Stimulated activated CD8-positive, alpha-beta memory T cell treated with anti-CD3 and anti-CD28 coated beads, Interleukin-12 subunit alpha, Interleukin-12 subunit beta, amount 100 ng/mL, for 24 hours (primary cell): ENCODE data around the gene GOLGA1.
"Not testable (repeated sequence)": the region's sequence is repeated elsewhere in the genome, so short reads cannot be mapped to it uniquely, and the experiment has no call there.

Experiments used
- DNase-seq: peaks from one replicate; pipeline ENCODE4 v3.0.0-alpha.2; 2020; ENCODE audit errors: extremely low read depth

The GOLGA1 gene

DNA sequence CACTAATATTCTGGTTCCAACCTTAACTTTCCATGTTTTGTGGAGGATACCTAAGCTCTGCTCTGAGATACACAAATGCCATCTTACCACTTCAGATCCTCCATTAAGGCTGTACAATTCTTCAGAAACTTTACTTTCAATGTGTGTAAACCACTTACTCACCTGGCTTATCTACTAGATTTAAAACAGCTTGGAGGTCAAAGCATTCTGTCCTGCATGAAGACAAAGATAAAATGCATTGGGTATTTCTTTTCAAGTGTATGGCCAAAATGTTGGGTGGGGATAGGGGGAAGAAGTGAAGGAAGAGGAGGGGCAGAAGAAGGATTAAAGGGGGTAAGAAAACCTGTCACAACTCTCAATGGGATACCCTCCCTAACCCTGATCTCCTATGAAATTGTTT is 939 bp downstream of the GOLGA1 start:
- no peak for DNase-seq

DNA sequence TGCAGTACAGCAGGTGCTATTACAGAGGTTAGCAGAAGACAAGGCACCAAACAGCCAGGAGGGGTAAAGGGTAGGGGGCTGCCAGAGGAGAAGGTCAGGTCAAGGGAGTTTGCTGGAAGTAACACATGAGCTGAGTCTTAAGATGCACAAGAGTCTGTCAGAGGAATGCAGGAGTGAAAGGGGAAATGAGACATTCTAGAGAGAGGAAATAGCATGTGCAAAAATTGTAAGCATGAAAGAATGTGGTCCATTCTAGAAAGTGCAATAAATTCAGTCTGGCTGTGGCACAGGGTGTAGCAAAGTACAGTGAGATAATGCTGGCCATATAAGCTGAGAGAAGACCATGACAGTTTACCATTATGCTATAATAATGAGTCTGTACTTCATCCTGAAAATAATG is 6.6 kb downstream of the GOLGA1 start:
- DNase-seq = no peak

DNA sequence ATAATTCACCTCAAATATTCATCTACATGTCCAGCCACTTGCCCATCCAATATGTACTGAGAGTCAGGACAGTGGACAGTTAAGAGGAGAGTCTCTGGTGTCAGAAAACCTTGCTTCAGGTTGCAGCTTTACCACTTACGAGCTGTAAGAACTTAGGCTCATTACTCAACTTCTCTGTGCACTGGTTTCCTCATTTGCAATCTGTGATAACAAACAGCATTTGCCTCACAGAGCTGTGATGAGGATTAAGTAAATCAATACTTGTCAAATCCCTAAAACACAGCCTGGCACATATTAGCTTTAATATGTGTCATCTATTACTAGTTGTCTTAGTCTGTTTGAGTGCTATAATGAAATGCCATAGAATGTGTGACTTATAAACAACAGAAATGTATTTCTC is 8.6 kb downstream of the GOLGA1 start:
- no peak for DNase-seq

DNA sequence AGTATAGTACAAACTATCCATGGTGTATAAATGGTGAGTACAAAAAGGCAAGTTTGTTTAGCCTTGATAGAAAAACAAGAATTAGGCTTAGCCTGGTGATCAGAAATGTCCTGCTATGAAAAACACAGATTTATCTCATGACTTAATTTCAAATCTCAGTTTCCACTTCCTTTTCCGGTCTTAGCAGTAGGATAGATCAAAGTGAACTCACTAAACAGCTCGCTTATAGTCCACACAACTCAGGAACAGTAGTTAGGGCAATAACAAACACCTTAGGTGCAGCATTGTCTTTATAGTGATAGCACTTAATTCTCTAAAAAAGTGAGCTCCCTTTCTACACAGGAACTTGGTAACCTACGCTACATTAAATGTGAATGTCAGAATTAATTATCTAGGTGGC is 11.4 kb downstream of the GOLGA1 start:
- DNase-seq = no peak

DNA sequence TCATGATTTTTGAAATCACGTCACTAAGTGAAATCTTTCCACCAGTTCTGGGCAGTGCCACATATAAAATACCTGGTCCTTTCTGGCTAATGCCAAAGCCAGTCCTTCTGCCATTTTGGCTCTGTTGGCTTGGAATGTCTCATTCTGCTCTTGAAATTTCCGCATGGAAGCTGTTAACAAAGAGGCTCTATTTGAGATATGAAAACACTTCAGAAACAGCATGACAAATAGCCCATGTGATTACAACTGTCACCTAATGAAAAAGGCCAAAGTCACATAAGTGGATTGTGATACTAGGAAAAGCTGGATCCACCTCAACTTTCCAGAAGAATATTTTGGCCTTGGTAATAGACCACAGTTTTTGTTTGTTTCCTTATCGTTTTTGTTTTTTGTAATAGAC is 12.8 kb downstream of the GOLGA1 start:
- DNase-seq = no peak

DNA sequence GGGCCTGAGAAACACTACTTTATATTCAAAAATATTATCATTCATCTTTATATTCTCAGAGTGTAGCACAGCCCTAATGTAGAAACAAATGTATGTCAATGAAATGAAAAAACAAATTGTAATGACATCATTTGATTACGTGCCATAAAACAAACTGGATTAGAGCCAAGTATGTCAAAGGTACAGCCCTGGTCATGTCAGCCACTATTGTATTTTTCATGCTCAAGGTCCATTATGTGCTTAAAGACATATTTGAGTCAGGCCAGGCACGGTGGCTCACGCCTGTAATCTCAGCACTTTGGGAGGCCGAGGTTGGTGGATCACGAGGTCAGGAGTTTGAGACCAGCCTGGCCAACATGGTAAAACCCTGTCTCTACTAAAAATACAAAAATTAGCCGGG is 20.5 kb downstream of the GOLGA1 start:
- not testable (repeated sequence) for DNase-seq

DNA sequence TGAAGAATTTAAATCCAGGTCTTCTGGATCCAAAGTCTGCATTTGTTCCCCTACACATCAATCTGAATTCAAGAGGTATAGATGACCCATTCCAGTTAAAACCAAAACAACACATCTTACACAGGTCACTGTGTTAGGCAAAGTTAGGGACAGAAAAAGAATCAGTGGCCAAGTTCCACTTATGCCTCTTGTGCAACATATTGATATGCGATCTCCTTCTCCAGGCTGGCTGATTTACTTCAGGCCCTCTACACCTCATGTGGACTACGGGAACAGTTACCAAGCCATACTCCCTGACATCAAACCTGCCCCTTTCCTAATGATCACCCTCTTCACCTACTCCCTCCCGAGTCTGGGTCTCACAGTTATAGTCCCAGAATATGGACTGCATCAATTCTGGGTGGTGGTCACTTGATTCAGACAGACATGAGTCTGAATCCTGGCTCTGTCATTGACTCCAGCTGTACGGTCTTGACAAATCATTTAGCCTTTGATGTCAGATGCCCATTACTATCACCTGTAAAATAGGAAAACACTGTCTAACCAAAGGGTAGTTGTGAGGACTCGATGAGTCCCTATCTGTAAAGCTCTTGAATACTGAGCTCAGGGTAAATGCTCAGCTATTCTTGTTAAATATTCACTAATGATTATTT is 26.0 kb downstream of the GOLGA1 start:
- no peak for DNase-seq

DNA sequence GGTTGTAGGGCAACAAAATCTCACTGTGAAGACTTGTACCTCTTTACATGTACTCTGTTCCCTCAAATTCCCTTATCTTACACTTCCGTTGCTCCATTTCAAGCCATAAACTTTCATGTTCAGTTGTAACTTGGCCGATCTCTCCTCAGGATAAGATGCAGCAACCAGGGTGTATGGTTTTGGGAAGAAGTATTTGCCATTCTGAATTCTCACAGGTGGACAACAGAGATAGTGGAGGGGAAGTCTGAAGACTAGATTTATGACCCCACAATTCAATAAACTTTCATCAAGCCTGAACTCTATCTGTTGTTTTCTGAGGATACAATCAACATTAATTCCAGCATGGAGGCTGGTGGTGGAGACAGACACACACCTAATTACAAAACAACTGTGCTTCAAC is 27.5 kb downstream of the GOLGA1 start:
- no peak for DNase-seq

DNA sequence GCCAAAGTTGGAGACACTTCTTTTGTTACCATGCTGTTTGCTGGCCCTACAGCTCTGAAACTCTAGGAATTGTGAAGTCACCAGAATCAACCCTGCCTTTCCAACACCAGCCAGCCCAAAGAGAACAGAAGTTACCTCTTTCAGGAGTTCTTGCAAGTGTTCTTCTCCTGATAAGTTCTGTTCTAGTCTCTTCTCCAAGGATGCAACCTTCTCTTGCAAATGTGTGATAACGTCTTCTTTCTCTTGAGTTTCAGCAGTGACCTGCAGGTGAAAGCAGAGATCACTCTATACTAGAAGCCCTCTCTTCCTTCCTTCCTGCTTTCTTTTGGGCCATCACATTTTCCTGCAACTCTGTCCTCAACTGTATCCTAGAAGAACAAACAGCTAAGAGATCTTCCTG is 29.1 kb downstream of the GOLGA1 start:
- DNase-seq = no peak

DNA sequence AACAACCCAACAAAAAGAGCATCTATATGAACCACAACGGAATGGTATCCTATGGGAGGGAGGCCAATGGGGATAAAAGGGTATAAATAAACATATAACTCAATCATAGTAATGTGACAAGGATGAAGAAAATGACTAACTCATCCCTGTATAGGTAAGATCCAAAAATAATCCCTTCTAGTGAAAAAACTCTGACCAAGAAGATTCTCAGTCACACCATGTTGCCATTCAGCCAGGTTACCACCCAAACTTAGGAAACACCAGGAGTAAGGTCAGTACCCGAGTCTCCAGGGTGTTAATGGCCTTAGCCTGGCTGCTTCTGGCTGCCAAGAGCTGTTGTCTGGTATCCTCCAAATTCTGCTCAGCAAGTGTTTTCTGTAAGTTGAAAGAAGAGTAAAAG is 32.8 kb downstream of the GOLGA1 start:
- no peak for DNase-seq

DNA sequence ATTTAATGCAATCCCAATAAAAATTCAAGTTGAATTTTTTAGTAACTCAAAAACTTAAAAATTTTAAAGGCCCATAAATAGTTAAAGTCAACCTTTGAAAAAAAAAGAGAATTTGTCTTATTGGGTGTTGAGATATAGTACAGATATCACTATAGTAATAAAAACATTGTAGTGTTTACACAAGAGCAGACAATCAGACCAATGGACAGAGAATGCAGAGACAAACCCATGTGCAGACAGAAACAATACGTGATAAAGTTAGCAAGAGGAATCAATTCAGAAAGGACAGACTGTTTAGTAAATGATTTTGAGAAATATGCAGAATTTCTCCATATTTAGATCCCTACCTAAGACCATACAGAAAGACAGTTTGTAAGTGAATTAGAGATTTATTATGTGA is 33.9 kb downstream of the GOLGA1 start:
- DNase-seq = no peak

DNA sequence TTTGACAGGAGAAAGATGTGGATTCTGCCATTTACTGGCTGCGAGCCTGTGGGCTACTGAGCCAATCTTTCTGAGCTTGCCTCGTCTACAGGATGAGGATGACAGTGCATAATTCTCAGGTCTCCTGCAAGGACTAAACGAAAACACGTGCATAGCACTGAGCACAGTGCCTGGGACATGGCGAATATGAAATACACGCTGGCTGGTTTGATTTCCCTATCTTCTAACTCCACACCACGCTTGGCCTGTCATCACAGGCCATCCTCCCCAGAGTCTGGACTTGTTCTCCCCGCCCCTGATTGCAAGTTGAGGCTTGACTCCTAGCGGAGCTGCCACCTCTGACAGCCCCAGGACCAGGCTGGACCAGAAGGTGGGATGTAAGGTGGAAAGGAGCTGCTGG is 41.0 kb downstream of the GOLGA1 start:
- DNase-seq = no peak

DNA sequence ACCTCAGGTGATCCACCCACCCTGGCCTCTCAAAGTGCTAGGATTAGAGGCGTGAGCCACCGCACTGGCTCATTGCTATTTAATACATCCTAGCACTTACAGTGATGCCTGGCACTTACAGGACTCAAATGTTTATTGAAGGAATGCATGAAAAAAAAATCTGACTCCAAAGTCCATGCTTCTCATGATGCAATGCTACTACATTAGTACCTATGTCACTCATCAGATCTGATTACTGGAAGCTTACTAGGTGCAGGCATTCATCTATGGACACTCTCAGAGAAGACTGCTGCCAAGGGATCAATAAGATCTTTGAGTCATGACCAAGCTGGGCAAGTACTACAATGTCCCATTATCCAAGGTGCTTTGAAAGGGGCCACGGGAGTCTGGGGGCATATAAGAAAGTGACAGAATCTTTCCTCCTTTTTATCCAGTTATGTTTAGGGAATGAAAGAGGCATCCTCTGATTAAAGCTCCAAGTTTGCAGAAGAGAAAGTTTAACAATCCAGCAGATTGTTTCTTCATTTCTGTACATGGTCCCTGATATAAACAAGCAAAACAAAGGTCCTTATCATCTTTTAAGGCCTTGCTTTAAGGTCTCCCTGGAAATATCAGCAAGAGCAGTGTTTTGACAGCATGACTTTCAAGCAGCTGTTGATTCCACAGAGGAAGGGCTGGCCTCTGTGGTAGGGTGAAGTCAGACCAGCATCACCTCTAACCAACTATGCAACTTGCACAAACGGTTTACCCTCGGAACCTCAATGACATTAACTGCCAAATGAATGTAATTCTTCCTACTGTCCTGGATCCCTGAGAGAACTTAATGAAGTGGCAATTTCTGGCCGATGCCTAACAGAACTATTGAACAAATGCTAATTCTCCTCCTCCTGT is 43.1 kb downstream of the GOLGA1 start:
- no peak for DNase-seq

DNA sequence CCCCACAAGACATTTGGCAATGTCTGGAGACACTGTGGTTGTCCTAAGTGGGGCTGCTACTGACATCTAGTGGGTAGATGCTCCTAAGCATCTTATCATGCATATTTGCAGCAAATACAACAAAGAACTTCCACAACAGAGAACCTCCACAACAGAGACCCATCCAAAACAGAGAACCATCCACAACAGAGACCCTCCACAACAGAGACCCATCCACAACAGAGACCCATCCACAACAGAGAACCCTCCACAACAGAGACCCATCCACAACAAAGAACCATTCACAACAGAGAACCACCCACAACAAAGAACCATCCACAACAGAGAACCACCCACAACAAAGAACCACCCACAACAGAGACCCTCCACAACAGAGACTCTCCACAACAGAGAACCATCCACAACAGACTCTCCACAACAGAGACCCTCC is 46.1 kb downstream of the GOLGA1 start:
- no peak for DNase-seq

DNA sequence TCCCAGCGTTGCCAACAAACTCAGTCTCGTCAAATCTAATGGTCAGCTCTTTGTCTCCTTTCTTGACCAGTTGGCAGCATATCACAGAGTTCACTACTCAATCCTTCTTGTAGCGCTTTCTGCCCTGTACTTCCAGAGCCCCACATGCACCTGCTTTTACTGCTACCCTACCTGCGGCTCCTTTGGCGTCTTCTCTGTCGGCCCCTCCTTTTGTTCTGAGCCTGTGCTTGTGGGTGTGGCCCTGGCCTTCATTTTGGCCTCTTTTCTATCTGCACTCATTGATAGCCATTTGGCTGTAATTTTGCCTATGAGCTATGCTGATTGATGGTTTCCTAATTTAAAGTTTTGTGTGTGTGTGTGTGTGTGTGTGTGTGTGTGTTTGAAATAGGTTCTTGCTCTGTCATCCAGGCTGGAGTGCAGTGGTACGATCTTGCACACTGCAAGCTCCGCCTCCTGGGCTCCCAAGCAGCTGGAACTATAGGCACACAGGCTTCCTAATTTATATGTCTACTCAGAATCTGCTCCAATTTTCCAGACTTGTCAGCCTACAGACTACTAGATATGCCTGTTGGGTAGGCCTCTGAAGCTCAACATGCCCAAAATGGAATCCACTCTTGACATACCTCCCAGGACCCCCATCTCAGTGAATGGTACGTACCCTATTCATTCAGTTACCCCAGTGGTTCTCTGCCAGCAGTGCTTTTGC is 46.7 kb downstream of the GOLGA1 start:
- DNase-seq = no peak

DNA sequence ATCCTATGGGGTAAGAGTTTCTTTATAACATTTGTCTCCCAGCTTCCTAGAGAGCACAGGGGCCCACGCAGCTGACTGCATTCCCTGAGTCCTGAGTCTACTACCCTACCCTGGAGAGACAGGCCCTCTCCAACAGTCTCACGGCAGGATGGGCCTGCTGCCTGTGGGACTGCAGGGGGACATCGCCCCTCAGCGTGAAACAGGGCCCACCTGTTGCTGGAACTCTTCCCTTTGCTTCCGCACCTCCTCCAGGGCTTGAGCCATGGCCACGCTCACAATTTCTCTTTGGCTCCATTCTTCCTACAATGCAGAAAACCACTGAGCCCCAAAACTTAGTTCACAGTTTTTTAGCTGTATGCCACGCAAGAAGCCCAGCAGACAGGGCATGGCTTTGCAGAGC is 50.7 kb downstream of the GOLGA1 start:
- DNase-seq = no peak

DNA sequence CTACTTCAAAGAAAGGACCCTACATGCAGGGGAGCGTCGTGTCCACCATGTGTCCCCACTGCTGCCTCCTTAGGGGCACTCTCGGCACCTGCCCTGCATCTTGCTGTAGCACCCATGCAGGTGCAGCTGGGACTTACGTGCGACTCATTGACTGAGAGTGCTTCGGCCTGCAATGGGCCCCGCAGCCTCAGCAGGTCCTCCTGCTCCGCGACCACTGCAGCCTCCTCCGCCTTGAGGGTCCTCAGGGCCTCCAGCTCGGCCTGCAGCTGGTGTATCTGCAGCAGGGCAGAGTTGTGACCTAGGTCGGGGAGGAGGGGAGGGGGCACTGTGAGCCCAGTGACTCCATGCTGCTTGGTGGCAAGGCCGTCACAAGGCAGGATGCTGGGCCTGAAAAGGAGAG is 51.9 kb downstream of the GOLGA1 start:
- DNase-seq = no peak

DNA sequence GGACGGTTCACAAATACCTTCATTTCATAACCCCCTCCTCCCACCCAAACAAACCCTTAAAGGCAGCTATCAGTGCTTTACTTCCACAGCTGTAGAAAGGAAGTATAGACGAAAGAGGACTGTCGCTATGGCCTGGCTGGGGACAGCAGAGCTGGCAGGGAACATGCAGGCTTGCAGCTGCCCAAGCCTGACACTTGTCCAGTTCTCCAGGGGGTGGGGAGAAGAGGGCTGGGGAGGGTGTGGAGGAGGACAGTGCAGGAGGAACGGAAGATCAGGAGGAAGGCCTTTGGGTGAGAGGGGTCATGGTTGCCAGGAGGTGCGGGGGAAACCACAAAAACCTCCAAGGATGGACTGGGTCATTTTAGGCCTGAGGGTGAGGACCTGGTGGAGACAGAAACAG is 53.1 kb downstream of the GOLGA1 start:
- no peak for DNase-seq

DNA sequence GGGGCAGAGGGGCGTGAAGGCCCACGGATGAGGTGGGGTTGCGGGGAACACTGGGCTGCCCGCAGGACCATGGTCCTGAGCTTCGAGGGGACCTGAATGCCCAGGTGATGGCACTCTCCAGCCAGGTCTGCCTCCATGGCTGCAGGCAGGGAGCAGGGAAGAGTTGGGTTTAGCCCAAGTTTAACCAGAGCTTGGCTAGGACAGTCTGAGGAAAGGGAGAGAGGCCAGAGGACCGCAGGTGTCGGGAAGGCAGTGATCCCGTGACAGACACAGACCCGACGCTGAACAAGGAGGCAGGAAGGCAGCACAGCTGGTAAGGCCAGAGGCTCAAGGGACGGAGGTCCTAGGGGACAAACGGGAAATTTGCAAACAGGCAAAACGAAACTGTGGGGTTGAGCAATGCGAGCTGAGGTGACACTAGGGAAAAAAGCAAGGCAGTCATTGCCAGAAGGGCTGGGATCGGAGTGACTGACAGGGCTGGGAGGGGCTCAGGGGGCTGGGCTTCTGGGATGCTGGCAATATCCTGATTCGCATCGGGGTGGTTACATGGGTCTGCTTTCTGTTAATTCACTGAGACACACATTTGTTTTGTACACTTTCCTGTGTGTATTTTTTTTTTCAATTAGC is 53.9 kb downstream of the GOLGA1 start:
- DNase-seq = no peak

DNA sequence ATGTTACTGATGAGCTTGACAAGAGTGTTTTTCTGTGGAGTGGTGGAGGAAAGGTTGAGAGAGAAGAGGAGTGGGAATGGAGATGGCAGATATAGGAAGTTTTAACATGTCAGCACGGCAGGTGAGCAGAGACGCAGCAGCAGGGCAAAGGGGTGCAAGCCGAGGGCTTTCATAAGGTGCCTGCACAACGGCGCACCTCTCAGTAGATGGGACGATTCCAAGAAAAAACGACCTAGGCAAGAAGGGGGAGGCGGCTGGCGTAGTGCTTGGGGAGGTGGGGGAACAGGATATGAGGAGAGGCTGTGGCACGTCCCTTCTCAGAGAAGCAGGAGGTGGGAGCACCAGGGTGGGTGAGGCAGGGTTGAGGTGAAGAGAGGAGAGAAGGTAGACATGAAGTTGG is 54.4 kb downstream of the GOLGA1 start:
- no peak for DNase-seq

DNA sequence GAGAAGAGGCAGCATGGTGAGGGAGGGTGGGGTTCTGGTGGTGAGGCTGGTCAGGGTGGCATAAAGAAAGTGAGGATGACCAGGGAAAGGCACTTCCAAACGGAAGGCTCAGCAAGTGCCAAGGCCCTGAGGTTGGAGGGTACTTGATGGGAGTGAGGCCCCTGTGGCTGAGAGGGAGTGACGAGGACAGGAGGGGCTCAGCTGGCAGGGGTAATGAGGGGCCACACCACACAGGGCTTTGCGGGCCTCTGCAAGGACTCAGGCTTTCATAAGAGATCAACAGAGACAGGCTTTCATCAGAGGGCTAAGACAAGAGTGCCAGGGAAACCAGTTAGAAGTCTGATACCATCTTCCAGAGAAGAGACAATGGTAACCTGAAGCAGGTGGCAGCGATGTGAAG is 55.3 kb downstream of the GOLGA1 start:
- DNase-seq = no peak

DNA sequence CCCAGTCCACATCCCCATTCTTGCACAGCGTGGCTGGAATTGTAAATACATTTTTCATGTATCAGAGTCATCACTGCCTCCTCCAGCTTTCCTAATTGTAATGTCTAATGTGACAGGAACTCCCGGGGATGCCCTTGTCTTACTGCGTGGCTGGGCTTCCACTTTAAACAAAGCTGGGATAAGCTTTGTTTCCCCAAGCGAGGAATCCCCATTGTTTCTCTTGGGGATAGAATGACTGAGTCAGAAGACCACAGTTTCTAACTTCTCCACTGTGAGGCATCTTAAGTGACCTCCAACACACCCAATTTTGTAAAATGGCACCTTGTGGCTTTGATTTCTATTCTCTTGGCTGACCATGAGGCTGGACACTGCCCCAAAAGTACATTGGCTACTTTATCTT is 56.5 kb downstream of the GOLGA1 start:
- no peak for DNase-seq
